Peyer's patch (tissue), 4 donors: ENCODE results near the gene TMEM165.

Experiments used
- POLR2A ChIP-seq, 2 donors: fragments of 450-650 bp; IDR thresholded peaks; one replicate each; pipeline ENCODE4 v1.5.1; 2017; ENCODE audit warnings: antibody characterized with exemption in 2 of 2, mild to moderate bottlenecking in 2 of 2, moderate library complexity in 2 of 2
- TF ChIP-seq, protein P1 (sequence below), 6 experiments: fragments of 450-650 bp in 4 of 6; fragments of 200-600 bp in 2 of 6; sonication (generic) in 1 of 6; IDR thresholded peaks; one replicate each; pipeline ENCODE4 v1.5.1; 2017 to 2019; ENCODE audit warnings: antibody characterized with exemption in 6 of 6, mild to moderate bottlenecking in 3 of 6, moderate library complexity in 1 of 6

DNA sequence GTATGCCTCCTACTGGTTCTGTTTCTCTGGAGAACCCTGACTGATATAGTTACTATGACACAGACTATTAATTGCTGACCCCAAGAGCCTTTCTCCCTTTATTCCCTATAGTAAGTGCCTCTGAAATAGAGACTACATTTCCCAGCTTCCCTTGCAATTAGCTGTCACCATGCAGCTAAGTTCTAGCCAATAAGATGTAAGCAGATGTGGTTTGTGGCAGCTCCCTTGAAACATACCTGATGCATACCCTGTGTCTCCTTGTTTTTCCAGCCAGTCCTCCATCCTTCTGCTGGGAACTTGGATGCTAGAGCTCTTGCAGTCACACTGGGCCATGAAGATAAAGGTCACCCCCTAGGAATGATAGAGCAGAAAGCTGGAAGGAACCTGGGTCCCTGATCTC is 9.7 kb upstream of the TMEM165 start:
- no peak for TF ChIP-seq POLR2A (IDR thresholded peaks at IDR 0.05)
- TF ChIP-seq, protein P1, sequence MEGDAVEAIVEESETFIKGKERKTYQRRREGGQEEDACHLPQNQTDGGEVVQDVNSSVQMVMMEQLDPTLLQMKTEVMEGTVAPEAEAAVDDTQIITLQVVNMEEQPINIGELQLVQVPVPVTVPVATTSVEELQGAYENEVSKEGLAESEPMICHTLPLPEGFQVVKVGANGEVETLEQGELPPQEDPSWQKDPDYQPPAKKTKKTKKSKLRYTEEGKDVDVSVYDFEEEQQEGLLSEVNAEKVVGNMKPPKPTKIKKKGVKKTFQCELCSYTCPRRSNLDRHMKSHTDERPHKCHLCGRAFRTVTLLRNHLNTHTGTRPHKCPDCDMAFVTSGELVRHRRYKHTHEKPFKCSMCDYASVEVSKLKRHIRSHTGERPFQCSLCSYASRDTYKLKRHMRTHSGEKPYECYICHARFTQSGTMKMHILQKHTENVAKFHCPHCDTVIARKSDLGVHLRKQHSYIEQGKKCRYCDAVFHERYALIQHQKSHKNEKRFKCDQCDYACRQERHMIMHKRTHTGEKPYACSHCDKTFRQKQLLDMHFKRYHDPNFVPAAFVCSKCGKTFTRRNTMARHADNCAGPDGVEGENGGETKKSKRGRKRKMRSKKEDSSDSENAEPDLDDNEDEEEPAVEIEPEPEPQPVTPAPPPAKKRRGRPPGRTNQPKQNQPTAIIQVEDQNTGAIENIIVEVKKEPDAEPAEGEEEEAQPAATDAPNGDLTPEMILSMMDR (IDR thresholded peaks at IDR 0.05) = no peak
